HepG2 (cell line): ENCODE results near the gene ANKEF1. TPM values are rescaled to one million over a fixed set of nuclear protein-coding genes. Genes with fewer than 3 reads are reported as not detected.
A peak's percentile ranks its signal among the peaks of the same experiment; 100 is the strongest.

Source experiments
- FOXP1 ChIP-seq, 2 experiments: fragments of 450-650 bp in 1 of 2; IDR thresholded peaks; 2 replicates each; pipeline ENCODE4 v1.6.1; 2017 to 2018; ENCODE audit warnings: antibody characterized with exemption in 1 of 2
- KDM6A ChIP-seq: IDR thresholded peaks from 2 replicates; pipeline ENCODE4 v1.6.1; 2016; ENCODE audit warnings: low read depth
- MATR3 ChIP-seq: sonication (generic); formaldehyde crosslinking; IDR thresholded peaks from 2 replicates; pipeline ENCODE4 v1.4.0; 2020; ENCODE audit warnings: missing genetic modification reagents
- MYPOP ChIP-seq: sonication (generic); formaldehyde crosslinking; IDR thresholded peaks from 2 replicates; pipeline ENCODE4 v1.8.1; 2023; ENCODE audit warnings: mild to moderate bottlenecking, moderate library complexity, missing genetic modification reagents
- NFATC3 ChIP-seq: sonication (generic); formaldehyde crosslinking; IDR thresholded peaks from 2 replicates; pipeline ENCODE4 v1.5.1; 2020; ENCODE audit warnings: mild to moderate bottlenecking, missing genetic modification reagents
- PRDM15 ChIP-seq: sonication (generic); formaldehyde crosslinking; IDR thresholded peaks from 2 replicates; pipeline ENCODE4 v1.4.0; 2020; ENCODE audit warnings: missing genetic modification reagents
- SRSF9 ChIP-seq: fragments of 200-400 bp; formaldehyde crosslinking; IDR thresholded peaks from 2 replicates; pipeline ENCODE4 v1.6.1; 2018; ENCODE audit warnings: borderline replicate concordance, mild to moderate bottlenecking, low read depth, low read length; ENCODE audit not compliant: insufficient read depth, poor library complexity, severe bottlenecking
- TERF1 ChIP-seq: sonication (generic); formaldehyde crosslinking; IDR thresholded peaks from 2 replicates; pipeline ENCODE4 v1.8.0; 2022; ENCODE audit warnings: mild to moderate bottlenecking, missing genetic modification reagents, moderate library complexity
- TRAFD1 ChIP-seq: sonication (generic); formaldehyde crosslinking; IDR thresholded peaks from 2 replicates; pipeline ENCODE4 v1.5.1; 2020; ENCODE audit warnings: missing genetic modification reagents, mild to moderate bottlenecking, borderline replicate concordance
- ZBTB8A ChIP-seq: sonication (generic); formaldehyde crosslinking; IDR thresholded peaks from 2 replicates; pipeline ENCODE4 v1.4.0; 2020; ENCODE audit warnings: mild to moderate bottlenecking, low read depth, missing genetic modification reagents, borderline replicate concordance
- ZNF274 ChIP-seq: sonication (generic); formaldehyde crosslinking; IDR thresholded peaks from 2 replicates; pipeline ENCODE4 v1.5.1; 2020; ENCODE audit warnings: mild to moderate bottlenecking, missing genetic modification reagents
- ZNF563 ChIP-seq: sonication (generic); formaldehyde crosslinking; IDR thresholded peaks from 2 replicates; pipeline ENCODE4 v1.8.0; 2022; ENCODE audit warnings: mild to moderate bottlenecking, moderate library complexity, missing genetic modification reagents
- ZNF616 ChIP-seq: sonication (generic); formaldehyde crosslinking; IDR thresholded peaks from 2 replicates; pipeline ENCODE4 v1.5.0; 2020; ENCODE audit warnings: low read depth, mild to moderate bottlenecking, missing genetic modification reagents
- ZNF670 ChIP-seq: sonication (generic); formaldehyde crosslinking; IDR thresholded peaks from 2 replicates; pipeline ENCODE4 v1.8.0; 2022; ENCODE audit warnings: mild to moderate bottlenecking, missing genetic modification reagents, borderline replicate concordance
- ZSCAN21 ChIP-seq: sonication (generic); formaldehyde crosslinking; IDR thresholded peaks from 2 replicates; pipeline ENCODE4 v1.8.0; 2022; ENCODE audit warnings: mild to moderate bottlenecking, missing genetic modification reagents, moderate library complexity, borderline replicate concordance
- polyA plus RNA-seq, 8 experiments: library from polyadenylated mRNA; depleted of rRNA in 3 of 8; stranded (reverse) in 7 of 8; unstranded in 1 of 8; fragments of >200 nt; fragmentation: Illumina TruSeq in 4 of 8; extraction: Trizol in 4 of 8; gene quantifications; 2 replicates each; pipeline versions ENCODE4 v1.2.1 to v1.2.3, GENCODE V29; 2011 to 2016; ENCODE audit warnings: low read depth in 4 of 8, missing spikeins in 1 of 8, mixed read lengths in 1 of 8; ENCODE audit not compliant: insufficient read depth in 1 of 8
- total RNA-seq, 5 experiments: library from RNA; depleted of rRNA; stranded (reverse); fragments of >200 nt; fragmentation: Illumina TruSeq; extraction: Trizol; gene quantifications; 2 replicates each; pipeline ENCODE4 v1.2.3, GENCODE V29; 2016; ENCODE audit warnings: low read depth in 1 of 5
- TF ChIP-seq, protein P1 (sequence below): sonication (generic); formaldehyde crosslinking; IDR thresholded peaks from 2 replicates; pipeline ENCODE4 v1.5.0; 2020; ENCODE audit warnings: mild to moderate bottlenecking, missing genetic modification reagents

ANKEF1 gene
- total and polyA plus RNA-seq, 2 of the 13 experiments (the other 11 are each of a cell fraction or from before 2014, with no cell fraction given): 3.1 to 8.6 TPM

GRCh38 chr20:10034717-10035571 is at the start of gene ANKEF1 (continued):
- TF ChIP-seq TERF1 (CRISPR knock-in tag) (0 out of 2 replicates have a peak, but pooled peaks have one; percentile 62), SRSF9 (no peak), ZNF563 (peak; percentile 90; the same call in 1 of the 2 replicates), MYPOP (peak; percentile 98), KDM6A (no peak), PRDM15 (CRISPR knock-in tag) (no peak; the same call in 1 of the 2 replicates), MATR3 (CRISPR knock-in tag) (no peak), ZNF274 (CRISPR knock-in tag) (peak; percentile 99), ZNF670 (peak; percentile 94; the same call in 1 of the 2 replicates), TRAFD1 (CRISPR knock-in tag) (no peak; the same call in 1 of the 2 replicates), FOXP1 (IDR thresholded peaks at IDR 0.05) (no peak), FOXP1 (CRISPR knock-in tag; IDR thresholded peaks at IDR 0.05) (no peak), NFATC3 (CRISPR knock-in tag) (no peak; the same call in 1 of the 2 replicates), ZBTB8A (CRISPR knock-in tag) (no peak), ZNF616 (CRISPR knock-in tag) (peak; percentile 91), ZSCAN21 (CRISPR knock-in tag) (peak; percentile 92)
- TF ChIP-seq, protein P1, sequence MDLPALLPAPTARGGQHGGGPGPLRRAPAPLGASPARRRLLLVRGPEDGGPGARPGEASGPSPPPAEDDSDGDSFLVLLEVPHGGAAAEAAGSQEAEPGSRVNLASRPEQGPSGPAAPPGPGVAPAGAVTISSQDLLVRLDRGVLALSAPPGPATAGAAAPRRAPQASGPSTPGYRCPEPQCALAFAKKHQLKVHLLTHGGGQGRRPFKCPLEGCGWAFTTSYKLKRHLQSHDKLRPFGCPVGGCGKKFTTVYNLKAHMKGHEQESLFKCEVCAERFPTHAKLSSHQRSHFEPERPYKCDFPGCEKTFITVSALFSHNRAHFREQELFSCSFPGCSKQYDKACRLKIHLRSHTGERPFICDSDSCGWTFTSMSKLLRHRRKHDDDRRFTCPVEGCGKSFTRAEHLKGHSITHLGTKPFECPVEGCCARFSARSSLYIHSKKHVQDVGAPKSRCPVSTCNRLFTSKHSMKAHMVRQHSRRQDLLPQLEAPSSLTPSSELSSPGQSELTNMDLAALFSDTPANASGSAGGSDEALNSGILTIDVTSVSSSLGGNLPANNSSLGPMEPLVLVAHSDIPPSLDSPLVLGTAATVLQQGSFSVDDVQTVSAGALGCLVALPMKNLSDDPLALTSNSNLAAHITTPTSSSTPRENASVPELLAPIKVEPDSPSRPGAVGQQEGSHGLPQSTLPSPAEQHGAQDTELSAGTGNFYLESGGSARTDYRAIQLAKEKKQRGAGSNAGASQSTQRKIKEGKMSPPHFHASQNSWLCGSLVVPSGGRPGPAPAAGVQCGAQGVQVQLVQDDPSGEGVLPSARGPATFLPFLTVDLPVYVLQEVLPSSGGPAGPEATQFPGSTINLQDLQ (CRISPR knock-in tag): peak; percentile 86; the same call in 1 of the 2 replicates
